Activated naive CD4-positive, alpha-beta T cell treated with anti-CD3 and anti-CD28 coated beads, Interleukin-2, amount 50 U/mL, for 24 hours (primary cell): ENCODE measurements around the gene EDAR.

Experiments used
- H3K27ac Mint-ChIP-seq: one replicate; pipeline ENCODE4 v1.8.0; 2021; ENCODE audit warnings: mild to moderate bottlenecking, mixed read lengths
- H3K27me3 Mint-ChIP-seq: one replicate; pipeline ENCODE4 v1.8.0; 2021; ENCODE audit warnings: mixed read lengths
- H3K36me3 Mint-ChIP-seq: one replicate; pipeline ENCODE4 v1.8.0; 2021; ENCODE audit warnings: mixed read lengths
- H3K4me1 Mint-ChIP-seq: one replicate; pipeline ENCODE4 v1.8.0; 2021; ENCODE audit warnings: mixed read lengths
- H3K4me3 Mint-ChIP-seq: one replicate; pipeline ENCODE4 v1.8.0; 2021; ENCODE audit warnings: mild to moderate bottlenecking, mixed read lengths
- H3K9me3 Mint-ChIP-seq: one replicate; pipeline ENCODE4 v1.8.0; 2021; ENCODE audit warnings: mixed read lengths

The EDAR gene

GRCh38 chr2:108907822-108908712 lies 81.0 kb downstream of the EDAR start:
- H3K9me3 Mint-ChIP-seq = peaks cover 5% of the 10 kb centered on the region
- no peaks in the 10 kb centered on the region for H3K27me3 Mint-ChIP-seq
- H3K36me3 Mint-ChIP-seq = peaks cover 17% of the 10 kb centered on the region
- no peaks in the 10 kb centered on the region for H3K4me1 Mint-ChIP-seq
- no peak overlapping the region for H3K4me3 Mint-ChIP-seq
- H3K27ac Mint-ChIP-seq = no peak overlapping the region

GRCh38 chr2:108906403-108907077 lies 82.5 kb downstream of the EDAR start:
- H3K36me3 Mint-ChIP-seq = peaks cover 26% of the 10 kb centered on the region
- no peak overlapping the region for H3K27ac Mint-ChIP-seq
- no peaks in the 10 kb centered on the region for H3K4me1 Mint-ChIP-seq
- no peaks in the 10 kb centered on the region for H3K27me3 Mint-ChIP-seq
- no peak overlapping the region for H3K4me3 Mint-ChIP-seq
- H3K9me3 Mint-ChIP-seq = peaks cover 13% of the 10 kb centered on the region

GRCh38 chr2:108905906-108906305 lies 83.1 kb downstream of the EDAR start:
- Mint-ChIP-seq H3K4me1 (no peaks in the 10 kb centered on the region), H3K4me3 (no peak overlapping the region), H3K9me3 (peaks cover 13% of the 10 kb centered on the region), H3K36me3 (peaks cover 32% of the 10 kb centered on the region), H3K27ac (no peak overlapping the region), H3K27me3 (no peaks in the 10 kb centered on the region)

GRCh38 chr2:108905176-108905575 lies 83.8 kb downstream of the EDAR start:
- Mint-ChIP-seq H3K27me3 (no peaks in the 10 kb centered on the region), H3K9me3 (peaks cover 13% of the 10 kb centered on the region), H3K27ac (no peak overlapping the region), H3K36me3 (peaks cover 38% of the 10 kb centered on the region), H3K4me1 (no peaks in the 10 kb centered on the region), H3K4me3 (no peak overlapping the region)

- Mint-ChIP-seq H3K4me3 (no peak overlapping the region), H3K36me3 (peaks cover 40% of the 10 kb centered on the region), H3K27me3 (no peaks in the 10 kb centered on the region), H3K4me1 (no peaks in the 10 kb centered on the region), H3K9me3 (peaks cover 13% of the 10 kb centered on the region), H3K27ac (no peak overlapping the region)
Observed at GRCh38 chr2:108904680-108905079, 84.3 kb downstream of the EDAR start.

- Mint-ChIP-seq H3K27ac (no peak overlapping the region), H3K9me3 (peaks cover 39% of the 10 kb centered on the region), H3K27me3 (no peaks in the 10 kb centered on the region), H3K36me3 (peaks cover 79% of the 10 kb centered on the region), H3K4me3 (no peak overlapping the region), H3K4me1 (no peaks in the 10 kb centered on the region)
Observed at GRCh38 chr2:108898315-108899082, 90.5 kb downstream of the EDAR start.

- Mint-ChIP-seq H3K27me3 (no peaks in the 10 kb centered on the region), H3K4me1 (no peaks in the 10 kb centered on the region), H3K27ac (no peak overlapping the region), H3K9me3 (peaks cover 36% of the 10 kb centered on the region), H3K36me3 (peaks cover 80% of the 10 kb centered on the region), H3K4me3 (no peak overlapping the region)
Observed at GRCh38 chr2:108896741-108897140, 92.3 kb downstream of the EDAR start.

GRCh38 chr2:108895188-108895587 lies 93.8 kb downstream of the EDAR start:
- H3K9me3 Mint-ChIP-seq = peaks cover 46% of the 10 kb centered on the region
- H3K27me3 Mint-ChIP-seq = no peaks in the 10 kb centered on the region
- H3K36me3 Mint-ChIP-seq = peaks cover 77% of the 10 kb centered on the region
- H3K27ac Mint-ChIP-seq = no peak overlapping the region
- no peaks in the 10 kb centered on the region for H3K4me1 Mint-ChIP-seq
- no peak overlapping the region for H3K4me3 Mint-ChIP-seq

GRCh38 chr2:108894766-108895165 lies 94.3 kb downstream of the EDAR start:
- peaks cover 75% of the 10 kb centered on the region for H3K36me3 Mint-ChIP-seq
- no peaks in the 10 kb centered on the region for H3K4me1 Mint-ChIP-seq
- H3K27ac Mint-ChIP-seq = peak overlapping the region; percentile 59
- no peaks in the 10 kb centered on the region for H3K27me3 Mint-ChIP-seq
- H3K9me3 Mint-ChIP-seq = peaks cover 46% of the 10 kb centered on the region
- no peak overlapping the region for H3K4me3 Mint-ChIP-seq

- Mint-ChIP-seq H3K4me1 (no peaks in the 10 kb centered on the region), H3K27ac (no peak overlapping the region), H3K27me3 (no peaks in the 10 kb centered on the region), H3K36me3 (peaks cover 67% of the 10 kb centered on the region), H3K9me3 (peaks cover 48% of the 10 kb centered on the region), H3K4me3 (no peak overlapping the region)
Observed at GRCh38 chr2:108893277-108893676, 95.7 kb downstream of the EDAR start.

GRCh38 chr2:108889907-108890306 lies 99.1 kb downstream of the EDAR start:
- H3K4me1 Mint-ChIP-seq = no peaks in the 10 kb centered on the region
- H3K4me3 Mint-ChIP-seq = no peak overlapping the region
- H3K36me3 Mint-ChIP-seq = peaks cover 46% of the 10 kb centered on the region
- H3K9me3 Mint-ChIP-seq = peaks cover 49% of the 10 kb centered on the region
- no peaks in the 10 kb centered on the region for H3K27me3 Mint-ChIP-seq
- no peak overlapping the region for H3K27ac Mint-ChIP-seq

- Mint-ChIP-seq H3K27ac (no peak overlapping the region), H3K9me3 (peaks cover 31% of the 10 kb centered on the region), H3K36me3 (peaks cover 14% of the 10 kb centered on the region)
Observed at GRCh38 chr2:108884619-108885018, 104.4 kb downstream of the EDAR start.

GRCh38 chr2:108878276-108878675 lies 110.7 kb downstream of the EDAR start:
- H3K27me3 Mint-ChIP-seq = no peaks in the 10 kb centered on the region
- H3K27ac Mint-ChIP-seq = no peak overlapping the region
- H3K36me3 Mint-ChIP-seq = peaks cover 11% of the 10 kb centered on the region
- no peaks in the 10 kb centered on the region for H3K4me1 Mint-ChIP-seq
- peaks cover 16% of the 10 kb centered on the region for H3K9me3 Mint-ChIP-seq
- H3K4me3 Mint-ChIP-seq = no peak overlapping the region

More at GRCh38 chr2:108884619-108885018, 104.4 kb downstream of the EDAR start:
- Mint-ChIP-seq H3K27me3 (no peaks in the 10 kb centered on the region), H3K4me1 (no peaks in the 10 kb centered on the region), H3K4me3 (no peak overlapping the region)

- Mint-ChIP-seq H3K9me3 (peaks cover 16% of the 10 kb centered on the region), H3K27ac (no peak overlapping the region), H3K4me3 (no peak overlapping the region), H3K36me3 (peaks cover 11% of the 10 kb centered on the region), H3K4me1 (no peaks in the 10 kb centered on the region), H3K27me3 (no peaks in the 10 kb centered on the region)
Observed at GRCh38 chr2:108877506-108877905, 111.5 kb downstream of the EDAR start.

GRCh38 chr2:108870069-108870644 lies 118.9 kb downstream of the EDAR start:
- Mint-ChIP-seq H3K4me1 (no peaks in the 10 kb centered on the region), H3K9me3 (peaks cover 10% of the 10 kb centered on the region), H3K27ac (no peak overlapping the region)

More at GRCh38 chr2:108870069-108870644, 118.9 kb downstream of the EDAR start:
- Mint-ChIP-seq H3K4me3 (no peak overlapping the region), H3K27me3 (no peaks in the 10 kb centered on the region), H3K36me3 (peaks cover 35% of the 10 kb centered on the region)
